Panc1 (cell line): ENCODE data around the gene ACTL7B. TPM values are rescaled to one million over a fixed set of nuclear protein-coding genes. Genes with fewer than 3 reads are reported as not detected.

Experiments used
- ATAC-seq: fragments of 200-7000 bp; cut with Tn5 transposase; 2 replicates; pipeline ENCODE4 v1.9.1; 2020; ENCODE audit warnings: mild to moderate bottlenecking, moderate library complexity
- BruUV-seq: library from RNA; stranded (reverse); fragments of 400-500 nt; replicated peaks from 2 replicates; lab custom pipeline; 2021; lab: Mats Ljungman, UMichigan
- CTCF ChIA-PET: fragments of 300-600 bp; sonication (Branson Sonifier 250); formaldehyde crosslinking; loops from one replicate; lab custom pipeline; 2022; ENCODE audit warnings: antibody characterized with exemption; lab: Charles Lee
- POLR2A ChIA-PET: fragments of 300-600 bp; sonication (Branson Sonifier 250); formaldehyde crosslinking; loops from one replicate; lab custom pipeline; 2022; ENCODE audit warnings: antibody characterized with exemption; lab: Charles Lee
- DNase-seq: peaks from one replicate; pipeline ENCODE4 v3.0.0-alpha.2; 2010; ENCODE audit warnings: low read depth, low spot score
- H3K27ac ChIP-seq: 2 replicates; pipeline ENCODE4 v1.5.1; 2011; ENCODE audit warnings: mild to moderate bottlenecking, low read length, inconsistent platforms
- H3K27me3 ChIP-seq: fragments of 200-500 bp; sonication (Bioruptor generic); 2 replicates; pipeline ENCODE4 v1.6.0; 2014; ENCODE audit warnings: low read length, inconsistent platforms; ENCODE audit not compliant: control insufficient read depth, insufficient read depth
- H3K36me3 ChIP-seq: fragments of 200-500 bp; sonication (Bioruptor generic); 2 replicates; pipeline ENCODE4 v1.5.1; 2014; ENCODE audit warnings: inconsistent platforms, mild to moderate bottlenecking, low read length, moderate library complexity; ENCODE audit not compliant: control insufficient read depth, insufficient read depth
- H3K4me1 ChIP-seq: 2 replicates; pipeline ENCODE4 v1.5.1; 2011; ENCODE audit warnings: inconsistent platforms, mild to moderate bottlenecking, low read length, moderate library complexity; ENCODE audit not compliant: control insufficient read depth, insufficient read depth
- H3K4me3 ChIP-seq, 2 experiments: 2 replicates each; pipeline ENCODE4 v1.5.1; 2011 to 2012; ENCODE audit warnings: low read depth in 2 of 2, low read length in 2 of 2, mild to moderate bottlenecking in 2 of 2, inconsistent platforms in 1 of 2, moderate library complexity in 1 of 2
- H3K9me3 ChIP-seq: fragments of 200-500 bp; sonication (Bioruptor generic); 2 replicates; pipeline ENCODE4 v1.5.1; 2014; ENCODE audit warnings: low read depth, mild to moderate bottlenecking, inconsistent platforms, low read length, moderate library complexity; ENCODE audit not compliant: control insufficient read depth, insufficient read depth
- CTCF ChIP-seq: fragments of 450-650 bp; IDR thresholded peaks from 2 replicates; pipeline ENCODE4 v1.5.1; 2017; ENCODE audit warnings: mild to moderate bottlenecking
- POLR2AphosphoS5 ChIP-seq: IDR thresholded peaks from 2 replicates; pipeline ENCODE4 v1.6.1; 2012; ENCODE audit warnings: mild to moderate bottlenecking, low read depth, low read length, moderate library complexity
- SIN3A ChIP-seq: IDR thresholded peaks from 2 replicates; pipeline ENCODE4 v1.6.1; 2012; ENCODE audit warnings: low read depth, mild to moderate bottlenecking, low read length, moderate library complexity, borderline replicate concordance; ENCODE audit not compliant: insufficient read depth
- TCF7L2 ChIP-seq: IDR thresholded peaks from 2 replicates; pipeline ENCODE4 v1.6.1; 2011; ENCODE audit warnings: mild to moderate bottlenecking, low read depth, low read length, inconsistent platforms
- in situ Hi-C: cut with HindIII; loops from 2 replicates; pipeline ENCODE4 v1.10.0; 2016; ENCODE audit warnings: low sequenced_read_pairs, low pct_unique_long_range_greater_than_20kb
- intact Hi-C: fragments of 100-400 bp; cut with micrococcal nuclease; formaldehyde crosslinking; loops from one replicate; pipeline ENCODE4 v1.10.0; 2022; ENCODE audit not compliant: unreplicated experiment
- total RNA-seq: library from RNA; stranded (reverse); gene quantifications from one replicate; pipeline ENCODE4 v1.2.1, GENCODE V29; 2021; ENCODE audit not compliant: unreplicated experiment
- TF ChIP-seq, protein P1 (sequence below), 2 experiments: IDR thresholded peaks; 2 replicates each; pipeline ENCODE4 v1.6.1; 2011 to 2012; ENCODE audit warnings: low read depth in 2 of 2, control low read depth in 1 of 2, low read length in 1 of 2, mild to moderate bottlenecking in 1 of 2, moderate library complexity in 1 of 2; ENCODE audit not compliant: insufficient read depth in 1 of 2

ACTL7B gene
- total RNA-seq, 1 experiment from 2014 or later = not detected

GRCh38 chr9:108844856-108845255 lies 10.9 kb downstream of the ACTL7B start:
- ATAC-seq (no peak), DNase-seq (no peak)
- Histone ChIP-seq H3K36me3 (no peaks in the 10 kb centered on the region), H3K4me1 (no peaks in the 10 kb centered on the region), H3K4me3 (no peak overlapping the region), H3K27ac (no peak overlapping the region), H3K9me3 (no peaks in the 10 kb centered on the region), H3K27me3 (no peaks in the 10 kb centered on the region)
- TF ChIP-seq TCF7L2 (no peak), POLR2AphosphoS5 (no peak), CTCF (no peak), SIN3A (no peak)
- TF ChIP-seq, protein P1, sequence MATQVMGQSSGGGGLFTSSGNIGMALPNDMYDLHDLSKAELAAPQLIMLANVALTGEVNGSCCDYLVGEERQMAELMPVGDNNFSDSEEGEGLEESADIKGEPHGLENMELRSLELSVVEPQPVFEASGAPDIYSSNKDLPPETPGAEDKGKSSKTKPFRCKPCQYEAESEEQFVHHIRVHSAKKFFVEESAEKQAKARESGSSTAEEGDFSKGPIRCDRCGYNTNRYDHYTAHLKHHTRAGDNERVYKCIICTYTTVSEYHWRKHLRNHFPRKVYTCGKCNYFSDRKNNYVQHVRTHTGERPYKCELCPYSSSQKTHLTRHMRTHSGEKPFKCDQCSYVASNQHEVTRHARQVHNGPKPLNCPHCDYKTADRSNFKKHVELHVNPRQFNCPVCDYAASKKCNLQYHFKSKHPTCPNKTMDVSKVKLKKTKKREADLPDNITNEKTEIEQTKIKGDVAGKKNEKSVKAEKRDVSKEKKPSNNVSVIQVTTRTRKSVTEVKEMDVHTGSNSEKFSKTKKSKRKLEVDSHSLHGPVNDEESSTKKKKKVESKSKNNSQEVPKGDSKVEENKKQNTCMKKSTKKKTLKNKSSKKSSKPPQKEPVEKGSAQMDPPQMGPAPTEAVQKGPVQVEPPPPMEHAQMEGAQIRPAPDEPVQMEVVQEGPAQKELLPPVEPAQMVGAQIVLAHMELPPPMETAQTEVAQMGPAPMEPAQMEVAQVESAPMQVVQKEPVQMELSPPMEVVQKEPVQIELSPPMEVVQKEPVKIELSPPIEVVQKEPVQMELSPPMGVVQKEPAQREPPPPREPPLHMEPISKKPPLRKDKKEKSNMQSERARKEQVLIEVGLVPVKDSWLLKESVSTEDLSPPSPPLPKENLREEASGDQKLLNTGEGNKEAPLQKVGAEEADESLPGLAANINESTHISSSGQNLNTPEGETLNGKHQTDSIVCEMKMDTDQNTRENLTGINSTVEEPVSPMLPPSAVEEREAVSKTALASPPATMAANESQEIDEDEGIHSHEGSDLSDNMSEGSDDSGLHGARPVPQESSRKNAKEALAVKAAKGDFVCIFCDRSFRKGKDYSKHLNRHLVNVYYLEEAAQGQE (IDR thresholded peaks at IDR 0.05; ENCODE audit: insufficient read depth in 1 of 2, low read depth in 2 of 2, low read length in 1 of 2) = no peak
- POLR2A ChIA-PET = no interaction called here
- CTCF ChIA-PET = no interaction called here
- intact Hi-C loops (no loop called here), in situ Hi-C loops (no loop called here)
- no TSS peak for BruUV-seq

DNA sequence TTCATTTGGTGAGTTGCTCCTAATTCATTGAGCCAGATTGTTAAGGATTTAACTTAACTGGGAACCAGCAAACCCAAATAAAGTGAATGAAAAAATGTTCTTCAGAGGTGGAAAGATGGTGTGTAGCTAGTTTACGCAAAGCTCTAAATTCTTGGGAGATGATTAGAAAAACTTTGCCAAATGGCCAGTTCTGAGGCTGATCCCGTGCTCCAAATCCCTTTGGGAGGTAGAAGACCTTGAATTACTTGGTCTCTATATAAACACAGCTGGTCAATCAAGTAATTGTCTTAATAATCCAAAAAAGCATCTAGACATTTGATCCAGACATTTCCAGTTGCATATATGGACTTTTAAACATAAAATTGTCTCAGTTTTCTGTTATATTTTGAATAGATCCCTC lies 11.4 kb downstream of the ACTL7B start:
- intact Hi-C loops = no loop called here
- H3K36me3 ChIP-seq = no peaks in the 10 kb centered on the region
- no peak for ATAC-seq
- H3K4me1 ChIP-seq = no peaks in the 10 kb centered on the region
- H3K27me3 ChIP-seq = no peaks in the 10 kb centered on the region
- ChIA-PET CTCF (no interaction called here), POLR2A (no interaction called here)
- BruUV-seq = no TSS peak
- no peaks in the 10 kb centered on the region for H3K9me3 ChIP-seq
- no peak overlapping the region for H3K27ac ChIP-seq
- H3K4me3 ChIP-seq = no peak overlapping the region
- in situ Hi-C loops = no loop called here
- DNase-seq = no peak
- TF ChIP-seq CTCF (no peak), SIN3A (no peak), TCF7L2 (no peak), POLR2AphosphoS5 (no peak)
- TF ChIP-seq, protein P1 (IDR thresholded peaks at IDR 0.05; ENCODE audit: insufficient read depth in 1 of 2, low read depth in 2 of 2, low read length in 1 of 2) = no peak
